OCI-LY3 (cell line): Measurements from ENCODE around the gene BOC.

Source experiments
- CTCF ChIP-seq: fragments of 200-600, 300-600 bp; sonication (generic); IDR thresholded peaks from 2 replicates; pipeline ENCODE4 v1.5.1; 2014; ENCODE audit warnings: antibody characterized with exemption, low read length, low read depth
- EZH2phosphoT487 ChIP-seq: fragments of 200-600 bp; shearing (Covaris generic); IDR thresholded peaks from 2 replicates; pipeline ENCODE4 v1.6.1; 2018; ENCODE audit warnings: antibody characterized with exemption, mixed run types, low read depth

GRCh38 chr3:113169891-113170452 lies 41.4 kb upstream of the BOC start:
- no peak for TF ChIP-seq CTCF
- no peak for TF ChIP-seq EZH2phosphoT487
